ENCODE measurements around the gene TIMM50. TPM values are rescaled to one million over a fixed set of nuclear protein-coding genes. Genes with fewer than 3 reads are reported as not detected.
A peak's percentile ranks its signal among the peaks of the same experiment; 100 is the strongest.

Gene TIMM50
- total RNA-seq, 2 experiments from 2014 or later = 83.1 to 86.7 TPM

DNA sequence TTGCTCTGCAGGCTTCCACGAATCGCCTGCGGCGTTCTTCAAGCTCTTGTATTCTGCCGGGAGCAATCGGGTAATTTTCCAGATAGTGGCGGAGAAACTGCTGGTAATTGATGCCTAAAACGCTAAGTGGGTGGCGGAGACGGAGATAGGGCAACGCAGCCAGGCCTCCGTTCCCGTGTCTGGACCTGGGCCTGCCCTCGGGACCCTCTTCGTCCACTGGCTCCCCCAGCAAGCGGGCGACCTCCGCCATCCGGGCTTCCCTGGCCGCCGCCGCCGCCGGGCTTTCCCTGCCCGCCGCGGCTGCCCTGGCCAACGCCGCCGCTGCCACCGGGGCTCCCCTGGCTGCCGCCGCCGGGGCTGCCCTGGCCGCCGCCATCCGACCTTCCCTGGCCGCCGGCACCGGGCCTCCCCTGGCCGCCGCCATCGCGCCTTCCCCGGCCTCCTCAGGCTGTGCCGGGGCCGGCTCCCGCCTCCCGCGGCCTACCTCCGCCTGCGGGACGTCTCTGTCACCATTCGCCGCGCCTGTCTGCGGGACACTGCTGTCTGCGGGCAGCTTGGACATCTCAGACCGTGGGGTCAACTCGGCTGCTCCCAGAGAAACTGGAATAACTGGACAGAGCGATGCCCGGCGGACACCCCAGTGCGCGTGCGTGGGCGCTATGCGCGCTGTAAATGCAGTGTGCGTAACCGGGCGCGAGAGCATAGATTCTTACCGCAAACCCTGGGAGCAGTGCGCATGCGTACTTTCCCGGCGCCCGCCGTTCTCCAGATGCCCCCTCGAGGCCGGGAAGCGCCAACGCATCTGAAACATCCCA is 59.1 kb downstream of the TIMM50 start, which contains the start of gene EID2:
Gene EID2 (minus strand): TSS at position 644 of the 815 bp plus-strand sequence. CDS start 82 bp downstream, at position 562.
- CTCF ChIA-PET = interaction anchor here (0.6 to 2.3 kb wide), 9 partner anchors 37 to 219 kb away, joined by 3 to 13 read pairs (median 4); no protein-coding TSS in a partner anchor
- H3K9me3 Mint-ChIP-seq = no peaks in the 10 kb centered on the region
- POLR2A ChIA-PET = interaction anchor here (0.7 to 1.4 kb wide), 6 partner anchors 31 to 148 kb away, joined by 3 to 15 read pairs (median 4); partner anchors contain the start of genes DLL3, MED29, PAF1 and RPS16
- peak within 1 kb of the TSS; percentile 96 for H3K27ac Mint-ChIP-seq
- H3K36me3 Mint-ChIP-seq = peaks cover 10% of the 10 kb centered on the region
- peak; percentile 98 for DNase-seq
- H3K27me3 Mint-ChIP-seq = peaks cover 2% of the 10 kb centered on the region
- intact Hi-C loops (cut with micrococcal nuclease) = loop anchor here (1.0 to 5.0 kb wide), 5 partner anchors 7 to 412 kb away; partner anchors contain the start of genes EID2B and PAK4
- peak within 1 kb of the TSS; percentile 94 for H3K4me3 Mint-ChIP-seq
- peaks cover 51% of the 10 kb centered on the region for H3K4me1 Mint-ChIP-seq (ENCODE audit: low read depth)

DNA sequence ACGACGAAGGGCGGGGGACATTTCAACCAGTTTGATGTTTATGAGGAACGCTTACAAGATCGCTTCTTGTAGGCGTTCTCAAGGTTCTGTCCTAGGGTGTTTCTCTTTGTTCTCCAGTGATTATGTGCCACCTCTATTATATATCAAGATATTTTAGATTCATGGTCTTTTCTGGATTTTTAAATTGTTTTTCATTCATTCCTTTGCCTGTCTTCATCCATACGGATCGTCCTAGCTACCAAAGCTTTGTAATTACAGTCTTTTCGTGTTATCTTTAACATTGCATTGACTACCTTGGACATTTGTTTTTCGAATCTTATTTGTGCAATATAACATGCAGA is 59.7 kb downstream of the TIMM50 start:
- peaks cover 54% of the 10 kb centered on the region for H3K4me1 Mint-ChIP-seq (ENCODE audit: low read depth)

More for the DNA sequence above, 59.7 kb downstream of the TIMM50 start:
- CTCF ChIA-PET = interaction anchor here (0.9 to 2.3 kb wide), 6 partner anchors 37 to 132 kb away, joined by 3 to 13 read pairs (median 8); no protein-coding TSS in a partner anchor
- no peak for DNase-seq
- peak overlapping the region; percentile 94 for H3K4me3 Mint-ChIP-seq
- peaks cover 2% of the 10 kb centered on the region for H3K27me3 Mint-ChIP-seq
- intact Hi-C loops (cut with micrococcal nuclease) = loop anchor here (1.0 to 5.0 kb wide), 5 partner anchors 8 to 413 kb away; partner anchors contain the start of genes EID2B and PAK4
- peak overlapping the region; percentile 96 for H3K27ac Mint-ChIP-seq
- no peaks in the 10 kb centered on the region for H3K9me3 Mint-ChIP-seq
- peaks cover 10% of the 10 kb centered on the region for H3K36me3 Mint-ChIP-seq
- POLR2A ChIA-PET = interaction anchor here (1.9 kb wide), 1 partner anchor 105 kb away, joined by 6 read pairs; the partner anchor contains the start of gene RPS16

Other genes with a start within 250 kb of the TIMM50 start
- gene IFNL3, start 235.8 kb upstream of the TIMM50 start, total RNA-seq = under 1 TPM in 1 of 2 experiments, not detected in 1; 0.34 TPM
- gene IFNL4, start 232.0 kb upstream of the TIMM50 start, total RNA-seq = not detected
- gene IFNL2, start 212.4 kb upstream of the TIMM50 start, total RNA-seq = not detected
- gene IFNL1, start 184.4 kb upstream of the TIMM50 start, total RNA-seq = 1 to 10 TPM; 1.2 to 1.6 TPM
- 1 to 10 TPM; 6.4 to 6.5 TPM for gene LRFN1, start 160.0 kb upstream of the TIMM50 start, total RNA-seq
- gene GMFG, start 144.8 kb upstream of the TIMM50 start, total RNA-seq = 100 to 1,000 TPM; 393 to 415 TPM
- 10 to 100 TPM; 49.4 to 51.3 TPM for gene SAMD4B, start 138.4 kb upstream of the TIMM50 start, total RNA-seq
- 10 to 100 TPM; 41.6 to 43.8 TPM for gene PAF1, start 89.7 kb upstream of the TIMM50 start, total RNA-seq
- 10 to 100 TPM; 22.2 to 26.9 TPM for gene MED29, start 89.5 kb upstream of the TIMM50 start, total RNA-seq
- gene ZFP36, start 74.0 kb upstream of the TIMM50 start, total RNA-seq = 100 to 1,000 TPM; 104 to 118 TPM
- gene PLEKHG2, start 68.2 kb upstream of the TIMM50 start, total RNA-seq = 10 to 100 TPM; 74.9 to 80.6 TPM
- gene RPS16, start 44.9 kb upstream of the TIMM50 start, total RNA-seq = 1,000 to 10,000 TPM; 3,682 to 3,746 TPM
- gene SUPT5H, start 35.3 kb upstream of the TIMM50 start, total RNA-seq = 100 to 1,000 TPM; 180 to 183 TPM
- under 1 TPM; 0.67 to 0.80 TPM for gene DLL3, start 18.1 kb downstream of the TIMM50 start, total RNA-seq
- not detected for gene SELENOV, start 34.3 kb downstream of the TIMM50 start, total RNA-seq
- gene EID2B, start 52.0 kb downstream of the TIMM50 start, total RNA-seq = 1 to 10 TPM; 3.3 to 3.8 TPM
- gene EID2, start 59.3 kb downstream of the TIMM50 start, total RNA-seq = 10 to 100 TPM; 13.0 to 13.1 TPM
- gene LGALS13, start 121.7 kb downstream of the TIMM50 start, total RNA-seq = not detected
- not detected for gene LGALS16, start 175.1 kb downstream of the TIMM50 start, total RNA-seq
- 1 to 10 TPM; 1.6 to 2.5 TPM for gene LGALS14, start 223.6 kb downstream of the TIMM50 start, total RNA-seq

Data from activated CD4-positive, alpha-beta memory T cell treated with anti-CD3 and anti-CD28 coated beads for 36 hours (primary cell).